Sigmoid colon (tissue), 7 donors: ENCODE data around the gene NAGPA. TPM values are rescaled to one million over a fixed set of nuclear protein-coding genes. Genes with fewer than 3 reads are reported as not detected.

Experiments used
- DNase-seq: peaks from one replicate; pipeline ENCODE4 v3.0.0-alpha.2; 2019
- H3K27ac ChIP-seq, 4 donors: fragments of 200-600 bp; sonication (generic); one replicate each; pipeline ENCODE4 v1.5.1; 2016 to 2019; ENCODE audit warnings: mild to moderate bottlenecking in 1 of 4
- H3K27me3 ChIP-seq, 3 donors: fragments of 200-600 bp; sonication (generic); one replicate each; pipeline ENCODE4 v1.5.1; 2019; ENCODE audit warnings: mild to moderate bottlenecking in 1 of 3
- H3K36me3 ChIP-seq, 4 donors: fragments of 200-600 bp; sonication (generic); one replicate each; pipeline ENCODE4 v1.5.1; 2016 to 2019
- H3K4me1 ChIP-seq, 4 donors: fragments of 200-600 bp; sonication (generic); one replicate each; pipeline ENCODE4 v1.5.1; 2017 to 2019
- H3K4me3 ChIP-seq, 4 donors: fragments of 200-600 bp; sonication (generic); one replicate each; pipeline ENCODE4 v1.5.1; 2017 to 2019; ENCODE audit warnings: mild to moderate bottlenecking in 2 of 4, moderate library complexity in 1 of 4
- H3K9me3 ChIP-seq, 4 donors: fragments of 200-600 bp in 3 of 4; sonication (generic) in 3 of 4; one replicate each; pipeline versions ENCODE4 v1.5.1 to v1.6.1; 2013 to 2019
- CTCF ChIP-seq, 4 experiments: fragments of 450-650 bp in 3 of 4; fragments of 200-600 bp in 1 of 4; IDR thresholded peaks; one replicate each; pipeline ENCODE4 v1.5.1; 2016 to 2019; ENCODE audit warnings: antibody characterized with exemption in 4 of 4, mild to moderate bottlenecking in 3 of 4, moderate library complexity in 2 of 4
- EP300 ChIP-seq, 4 donors: sonication (generic); formaldehyde crosslinking; IDR thresholded peaks; one replicate each; pipeline ENCODE4 v1.6.1; 2017; ENCODE audit warnings: antibody characterized with exemption in 4 of 4
- POLR2A ChIP-seq, 2 donors: fragments of 450-650 bp; IDR thresholded peaks; one replicate each; pipeline ENCODE4 v1.6.1; 2016; ENCODE audit warnings: antibody characterized with exemption in 2 of 2, mild to moderate bottlenecking in 2 of 2, moderate library complexity in 2 of 2
- POLR2AphosphoS5 ChIP-seq, 4 donors: sonication (generic); formaldehyde crosslinking; IDR thresholded peaks; one replicate each; pipeline ENCODE4 v1.6.1; 2017; ENCODE audit warnings: antibody characterized with exemption in 4 of 4
- WGBS, 2 donors: extraction: QIAGEN DNeasy Blood & Tissue Kit; methylation state at CpG; one replicate each; pipeline ENCODE4 v1.1.7; 2013; 5-methylcytosine and 5-hydroxymethylcytosine counted together
- intact Hi-C: fragments of 100-400 bp; cut with DNase I; formaldehyde crosslinking; loops from one replicate; pipeline ENCODE4 v1.15.1; 2023
- polyA plus RNA-seq, 3 donors: library from polyadenylated mRNA; stranded (reverse); fragments of 200-250 nt; gene quantifications; one replicate each; pipeline ENCODE4 v1.2.3, GENCODE V29; 2013
- total RNA-seq, 4 donors: library from RNA; depleted of rRNA; stranded (reverse); fragments of >200 nt; gene quantifications; one replicate each; pipeline ENCODE4 v1.1.0, GENCODE V29; 2016
- donor health status: healthy with polysubstance abuse.
- donor health status: Bipolar disorder and iron deficiency.
- donor health status: healthy.

NAGPA gene
- total and polyA plus RNA-seq, 7 donors = 10.8 to 30.7 (median 16.4) TPM

GRCh38 chr16:5030251-5030870 lies 3.4 kb downstream of the NAGPA start:
- H3K4me1 ChIP-seq = peaks cover 0 to 21% (median 16%) of the 10 kb centered on the region in 4 donors
- peaks cover 0 to 26% (median 3%) of the 10 kb centered on the region in 4 donors for H3K36me3 ChIP-seq
- DNase-seq = no peak
- no peaks in the 10 kb centered on the region for H3K27me3 ChIP-seq
- no peaks in the 10 kb centered on the region for H3K9me3 ChIP-seq
- intact Hi-C loops = loop anchor here (5.0 kb wide), 2 partner anchors 42 to 183 kb away; partner anchors contain the start of genes ALG1, GLYR1 and UBN1
- H3K4me3 ChIP-seq = no peak overlapping the region
- WGBS, 2 donors = 87 to 89% methylated on average over 12 of the region's 12 CpGs
- no peak for TF ChIP-seq POLR2A (IDR thresholded peaks at IDR 0.05)
- no peak overlapping the region for H3K27ac ChIP-seq

GRCh38 chr16:5028950-5029475 lies 4.7 kb downstream of the NAGPA start:
- TF ChIP-seq CTCF (IDR thresholded peaks at IDR 0.05) (no peak), EP300 (IDR thresholded peaks at IDR 0.05) (no peak), POLR2AphosphoS5 (IDR thresholded peaks at IDR 0.05) (no peak), POLR2A (IDR thresholded peaks at IDR 0.05) (no peak)
- WGBS, 2 donors = 91 to 93% methylated on average over 18 of the region's 18 CpGs
- intact Hi-C loops = no loop called here
- Histone ChIP-seq H3K4me3 (no peak overlapping the region), H3K9me3 (no peaks in the 10 kb centered on the region), H3K27ac (no peak overlapping the region), H3K4me1 (peaks cover 0 to 13% (median 9%) of the 10 kb centered on the region in 4 donors), H3K36me3 (peaks cover 0 to 26% (median 3%) of the 10 kb centered on the region in 4 donors), H3K27me3 (no peaks in the 10 kb centered on the region)
- DNase-seq = no peak

- Histone ChIP-seq H3K27me3 (no peaks in the 10 kb centered on the region), H3K4me3 (no peak overlapping the region), H3K36me3 (peaks cover 0 to 26% (median 3%) of the 10 kb centered on the region in 4 donors), H3K4me1 (peaks cover 0 to 6% (median 2%) of the 10 kb centered on the region in 4 donors), H3K9me3 (no peaks in the 10 kb centered on the region), H3K27ac (no peak overlapping the region)
- TF ChIP-seq POLR2AphosphoS5 (IDR thresholded peaks at IDR 0.05) = no peak
- TF ChIP-seq POLR2A (IDR thresholded peaks at IDR 0.05) = no peak
- no peak for TF ChIP-seq EP300 (IDR thresholded peaks at IDR 0.05)
- no peak for TF ChIP-seq CTCF (IDR thresholded peaks at IDR 0.05)
- intact Hi-C loops = no loop called here
- DNase-seq = no peak
- 95 to 96% methylated on average over 32 of the region's 32 CpGs for WGBS, 2 donors
These were observed 6.0 kb downstream of the NAGPA start for GRCh38 chr16:5027575-5028235.

GRCh38 chr16:5027086-5027485 lies 6.6 kb downstream of the NAGPA start:
- DNase-seq = no peak
- Histone ChIP-seq H3K4me1 (peaks cover 0 to under 1% (median 0%) of the 10 kb centered on the region in 4 donors), H3K36me3 (peaks cover 0 to 26% (median 3%) of the 10 kb centered on the region in 4 donors), H3K27ac (no peak overlapping the region), H3K4me3 (no peak overlapping the region), H3K9me3 (no peaks in the 10 kb centered on the region), H3K27me3 (no peaks in the 10 kb centered on the region)
- intact Hi-C loops = no loop called here
- TF ChIP-seq POLR2AphosphoS5 (IDR thresholded peaks at IDR 0.05) = no peak
- no peak for TF ChIP-seq CTCF (IDR thresholded peaks at IDR 0.05)
- TF ChIP-seq POLR2A (IDR thresholded peaks at IDR 0.05) = no peak
- no peak for TF ChIP-seq EP300 (IDR thresholded peaks at IDR 0.05)
- 93 to 94% methylated on average over 7 of the region's 7 CpGs for WGBS, 2 donors

- WGBS, 2 donors = 91 to 92% methylated on average over 8 of the region's 8 CpGs
- H3K27me3 ChIP-seq = no peaks in the 10 kb centered on the region
- intact Hi-C loops = no loop called here
- no peak overlapping the region for H3K27ac ChIP-seq
- no peaks in the 10 kb centered on the region for H3K9me3 ChIP-seq
- H3K4me1 ChIP-seq = no peaks in the 10 kb centered on the region
- peaks cover 0 to 26% (median 3%) of the 10 kb centered on the region in 4 donors for H3K36me3 ChIP-seq
- no peak overlapping the region for H3K4me3 ChIP-seq
- TF ChIP-seq POLR2AphosphoS5 (IDR thresholded peaks at IDR 0.05) = no peak
- no peak for TF ChIP-seq EP300 (IDR thresholded peaks at IDR 0.05)
- no peak for TF ChIP-seq POLR2A (IDR thresholded peaks at IDR 0.05)
- TF ChIP-seq CTCF (IDR thresholded peaks at IDR 0.05) = no peak
- DNase-seq = no peak
These were observed 7.1 kb downstream of the NAGPA start for GRCh38 chr16:5026664-5027063.
